SHP77 (cell line): ENCODE data around the gene RUNX1.
A peak's percentile ranks its signal among the peaks of the same experiment; 100 is the strongest.
"Not testable (repeated sequence)": the region's sequence is repeated elsewhere in the genome, so short reads cannot be mapped to it uniquely, and the experiment has no call there.

ENCODE experiments used
- DNase-seq, 2 experiments: peaks; one replicate each; lab custom pipeline; 2025; lab: John Stamatoyannopoulos, UW

Gene RUNX1

DNA sequence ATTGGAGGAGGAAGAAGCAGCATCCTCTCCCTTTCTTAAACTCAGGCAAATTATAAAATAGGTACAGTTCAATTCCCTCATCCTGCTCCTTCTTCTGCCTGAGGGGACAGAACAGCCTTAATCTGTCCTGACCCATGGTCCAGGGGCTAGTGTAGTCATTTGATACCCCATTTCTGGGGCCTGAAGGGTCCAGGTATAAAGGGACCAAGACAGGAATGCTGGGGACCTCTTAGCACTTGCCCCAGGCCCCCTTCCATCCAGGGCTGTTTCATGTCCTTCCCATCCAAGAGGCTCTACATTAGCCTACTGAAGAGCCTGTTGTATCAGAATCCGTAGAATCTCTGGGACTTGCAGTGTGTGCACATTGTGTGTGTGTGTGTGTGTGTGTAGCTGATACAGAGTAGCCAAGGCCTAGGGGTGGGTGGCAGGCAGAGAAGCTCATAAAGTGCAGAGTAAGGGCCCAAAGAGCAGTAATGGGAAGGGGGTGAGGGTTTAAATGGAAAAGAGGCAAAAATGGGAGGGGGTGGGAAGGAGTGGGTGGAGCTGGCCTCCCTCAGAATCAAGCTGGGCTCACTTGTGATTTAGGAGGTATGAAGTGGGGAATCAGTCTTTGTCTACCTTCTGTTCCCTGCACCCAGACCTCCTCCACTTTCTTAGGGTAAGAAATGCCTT, 32.4 kb downstream of the RUNX1 start:
- no peak for DNase-seq

DNA sequence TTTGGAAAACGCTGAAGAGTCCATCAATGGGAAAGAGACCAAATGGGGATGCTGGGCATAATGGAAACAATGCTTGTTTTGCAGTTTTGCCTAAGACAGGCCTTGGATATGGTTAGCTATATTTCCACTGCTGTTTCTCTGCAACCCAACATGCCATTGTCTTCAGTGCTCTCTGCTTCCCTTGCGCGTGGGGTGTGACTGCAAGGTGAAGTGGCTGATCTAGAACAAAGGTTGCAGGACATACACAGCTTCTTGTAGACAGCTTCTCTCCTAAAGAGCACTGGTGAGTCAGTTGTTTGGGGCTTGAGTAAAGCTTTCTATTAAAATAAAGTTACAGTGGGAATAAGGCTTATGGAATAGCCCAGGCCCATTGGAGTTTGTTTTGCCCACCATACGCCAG, 33.0 kb downstream of the RUNX1 start:
- DNase-seq, result no peak

GRCh38 chr21:35015435-35016024, 33.6 kb downstream of the RUNX1 start:
- no peak for DNase-seq

DNA sequence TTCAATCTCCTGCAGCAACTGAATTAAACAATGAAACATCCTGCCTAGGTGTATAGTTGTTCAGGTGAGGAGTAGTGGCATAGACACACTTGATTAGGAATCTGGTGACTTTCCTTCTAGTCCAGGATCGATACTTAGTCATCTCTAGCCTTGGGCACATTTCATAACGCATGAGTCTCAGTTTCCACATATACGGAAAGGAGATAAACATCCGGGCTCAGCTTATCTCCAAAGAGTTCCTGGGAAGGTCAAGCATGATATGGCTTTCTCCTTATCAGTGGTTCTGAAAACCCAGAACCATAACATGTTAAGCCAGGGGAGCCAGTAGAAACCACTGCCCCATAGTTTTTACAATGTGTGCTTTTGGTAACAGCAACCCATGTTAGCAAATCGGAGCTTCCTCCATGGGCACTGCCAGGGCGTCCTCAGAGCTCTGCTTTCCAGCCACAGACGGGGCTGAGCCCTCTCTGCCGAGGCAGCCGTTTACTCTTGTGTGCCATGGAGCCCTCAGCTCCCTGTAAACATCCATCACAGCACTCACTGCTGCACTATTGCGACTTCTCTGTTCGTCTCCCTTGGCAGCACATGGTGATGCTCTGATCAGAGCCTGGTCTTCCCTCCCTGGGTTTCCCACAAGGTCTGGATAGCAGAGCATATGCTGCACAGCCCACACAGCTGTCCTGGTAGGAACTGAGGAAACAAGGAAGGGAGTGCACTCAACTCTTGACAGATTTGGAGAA, 34.6 kb downstream of the RUNX1 start:
- no peak for DNase-seq

- peak; percentile 41 to 56 for DNase-seq
Measured at GRCh38 chr21:35011681-35012080, 37.4 kb downstream of the RUNX1 start.

- no peak for DNase-seq
Measured at GRCh38 chr21:35010447-35010846, 38.7 kb downstream of the RUNX1 start.

DNA sequence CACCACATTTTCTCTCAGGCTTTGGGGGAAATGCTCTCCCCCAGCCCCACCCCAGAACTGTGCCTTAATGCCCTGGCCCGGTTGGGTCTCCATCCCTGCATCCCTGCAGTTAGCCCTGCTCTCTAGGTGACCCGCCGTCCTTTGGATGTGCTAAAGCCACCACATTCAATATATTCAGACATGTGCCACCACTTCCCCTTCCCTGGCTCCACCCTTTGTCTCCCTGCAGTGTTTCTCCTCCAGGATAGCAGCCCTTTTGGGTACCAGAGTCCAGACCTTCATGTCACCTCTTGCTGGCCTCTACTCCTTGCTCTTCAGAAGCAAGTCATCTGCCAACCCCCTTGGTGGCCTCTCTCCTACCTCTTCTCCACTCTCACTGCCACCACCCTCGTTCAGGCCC, 41.8 kb downstream of the RUNX1 start:
- no peak for DNase-seq

GRCh38 chr21:35006771-35007170, 42.3 kb downstream of the RUNX1 start:
- DNase-seq, result no peak

GRCh38 chr21:35006248-35006647, 42.9 kb downstream of the RUNX1 start:
- no peak for DNase-seq

DNA sequence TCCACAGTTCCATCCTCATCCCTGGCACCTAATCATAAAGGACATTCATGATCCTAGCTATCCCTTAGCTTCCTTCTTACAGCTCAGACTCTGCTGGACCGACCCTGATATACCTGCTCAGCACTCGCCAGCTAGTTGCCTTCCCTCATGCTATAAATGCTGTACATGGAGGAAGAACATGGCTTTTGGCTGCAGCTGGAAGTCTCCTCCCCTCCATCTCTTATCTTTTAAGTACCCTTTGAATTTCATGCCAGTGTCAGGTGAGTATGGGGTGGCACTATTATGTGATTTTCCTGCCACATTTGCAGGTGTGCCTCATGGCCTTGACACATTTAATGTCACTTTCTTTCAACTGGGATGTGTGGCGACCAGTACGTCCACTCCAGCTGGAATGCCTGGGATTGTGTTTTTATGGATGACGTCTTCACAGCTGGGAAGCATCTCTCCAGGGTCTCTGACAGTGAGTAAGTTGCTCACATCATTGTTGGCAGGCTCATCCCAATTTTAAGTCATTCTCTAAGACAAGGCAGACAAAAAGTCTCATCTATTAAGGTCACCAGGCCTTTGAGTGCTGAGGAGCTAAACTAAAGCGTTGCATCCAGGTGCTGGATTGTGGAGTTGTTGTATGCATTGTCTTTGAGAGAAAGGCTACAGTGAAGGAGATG, 43.4 kb downstream of the RUNX1 start:
- DNase-seq, result no peak

- no peak for DNase-seq
Measured at GRCh38 chr21:35005077-35005476, 44.0 kb downstream of the RUNX1 start.

- no peak for DNase-seq
Measured at GRCh38 chr21:35004314-35004713, 44.8 kb downstream of the RUNX1 start.

DNA sequence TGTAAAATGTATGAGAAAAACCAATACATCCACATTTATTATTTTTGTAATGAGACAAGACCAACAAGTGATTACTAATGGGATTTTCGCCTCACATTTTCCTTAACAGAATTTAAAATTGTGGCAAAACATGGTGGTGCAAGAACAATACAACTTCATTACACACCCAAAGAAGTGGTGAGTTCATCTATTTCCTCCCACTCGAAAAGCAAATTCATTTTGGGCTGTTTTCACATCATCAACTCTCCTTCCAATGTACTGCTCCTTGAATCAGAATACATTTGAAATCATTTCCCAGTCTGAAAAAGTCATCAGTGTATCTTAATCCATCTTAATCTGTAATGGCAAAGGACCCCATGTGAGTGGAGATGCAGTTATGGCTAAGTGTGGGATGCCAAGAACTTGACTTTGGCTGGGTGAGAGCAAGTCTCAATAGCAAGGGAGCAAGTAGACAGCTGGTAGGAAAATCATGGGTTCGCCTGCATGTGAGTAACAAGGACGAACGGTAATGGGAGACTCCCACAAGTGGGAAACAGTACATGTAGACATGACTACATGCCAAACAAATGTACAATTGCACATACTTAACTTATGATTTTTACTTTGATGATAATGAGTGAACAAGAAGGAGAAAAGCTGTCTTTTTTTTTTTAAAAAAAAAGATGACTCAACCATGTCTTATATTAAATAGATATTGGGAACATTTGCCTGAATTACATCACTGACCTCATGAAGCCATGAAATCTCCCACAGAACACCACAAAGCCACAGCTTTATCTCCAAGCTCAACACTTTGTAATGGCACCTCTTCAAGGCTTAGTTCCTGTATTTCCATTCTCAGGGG, 46.0 kb downstream of the RUNX1 start:
- DNase-seq, result no peak

DNA sequence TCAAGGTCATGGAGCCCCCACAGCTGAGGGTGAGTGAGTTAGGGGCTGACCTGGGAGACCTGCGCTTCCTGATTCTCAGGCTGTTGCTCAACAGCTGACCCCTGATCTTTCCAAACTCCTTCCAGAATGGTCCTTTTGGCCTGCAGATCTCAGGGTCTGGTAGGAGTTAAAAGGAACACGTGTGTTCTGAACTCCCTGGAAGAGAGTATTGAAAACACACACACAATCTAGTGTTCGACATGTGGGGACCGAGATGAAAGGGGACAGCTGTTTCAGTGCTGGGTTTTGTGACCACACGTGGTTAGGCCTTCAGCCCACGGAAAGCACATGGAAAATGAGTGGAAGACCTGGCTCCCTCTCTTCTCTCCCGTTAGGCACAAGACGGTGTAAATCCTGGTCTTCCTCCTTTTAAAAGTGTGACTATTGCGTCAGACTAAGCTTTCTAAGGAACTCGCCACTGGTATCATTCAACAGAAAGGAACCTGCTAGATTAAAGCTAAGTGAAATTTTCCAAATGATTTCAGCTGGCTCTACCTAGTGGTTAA, 49.6 kb downstream of the RUNX1 start:
- DNase-seq, result no peak

GRCh38 chr21:34998176-34998575, 50.9 kb downstream of the RUNX1 start:
- DNase-seq, result no peak

GRCh38 chr21:34997294-34997693, 51.8 kb downstream of the RUNX1 start:
- DNase-seq, result no peak

GRCh38 chr21:34996304-34997101, 52.6 kb downstream of the RUNX1 start:
- no peak for DNase-seq

DNA sequence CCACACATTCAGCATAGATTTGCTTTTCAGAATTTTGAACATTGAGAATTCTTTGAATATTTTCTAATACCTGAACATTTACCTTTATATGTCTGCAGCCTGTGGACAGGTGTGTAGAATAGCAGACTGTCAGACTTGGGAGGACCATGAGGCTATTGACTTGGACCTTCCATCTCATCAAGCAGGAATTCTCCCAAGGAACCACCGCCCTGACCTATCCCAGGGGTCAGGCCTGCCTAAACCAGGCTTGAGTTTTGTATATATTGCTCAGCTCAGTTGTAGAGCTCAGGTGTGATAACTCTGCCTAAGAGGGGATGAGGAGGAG, 53.2 kb downstream of the RUNX1 start:
- DNase-seq, result no peak

- no peak for DNase-seq
Measured at GRCh38 chr21:34994766-34995631, 54.1 kb downstream of the RUNX1 start.

DNA sequence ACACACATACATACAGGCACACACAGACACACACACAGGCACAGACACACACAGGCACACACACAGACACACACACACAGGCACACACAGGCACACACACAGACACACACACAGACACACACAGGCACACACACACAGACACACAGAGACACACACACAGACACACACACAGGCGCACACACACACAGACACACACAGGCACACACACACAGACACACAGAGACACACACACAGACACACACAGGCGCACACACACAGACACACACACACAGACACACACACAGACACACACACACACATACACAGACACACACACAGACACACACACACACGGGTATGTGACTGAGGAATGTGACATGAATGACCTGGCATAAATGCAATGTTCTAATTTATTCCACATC, 55.6 kb downstream of the RUNX1 start:
- DNase-seq, result not testable (repeated sequence)
